ENCODE data around the gene SLC36A3. TPM values are rescaled to one million over a fixed set of nuclear protein-coding genes. Genes with fewer than 3 reads are reported as not detected.

Gene SLC36A3
- total and polyA plus RNA-seq, 2 of the 8 experiments (the other 6 are each of a cell fraction or from before 2014, with no cell fraction given): not detected

GRCh38 chr5:151284392-151284967, 19.1 kb downstream of the SLC36A3 start:
- H3K4ac ChIP-seq (replicated peaks; ENCODE audit: insufficient read length, low read depth, low read length): no peak overlapping the region
- H4K91ac ChIP-seq (replicated peaks; ENCODE audit: insufficient read length, low read length): no peak overlapping the region
- H3K23ac ChIP-seq (ENCODE audit: insufficient read length): no peak overlapping the region
- H3K23me2 ChIP-seq (ENCODE audit: low read depth, low read length): no peaks in the 10 kb centered on the region
- no peak overlapping the region for H4K5ac ChIP-seq (ENCODE audit: insufficient read length, low read depth, low read length)
- no peaks in the 10 kb centered on the region for H3K27me3 ChIP-seq (replicated peaks in 1 of 4; ENCODE audit: control insufficient read depth in 3 of 4, extremely low read depth in 1 of 4, insufficient read depth in 3 of 4, low read length in 3 of 4)
- no peaks in the 10 kb centered on the region for H3K79me1 ChIP-seq (ENCODE audit: low read depth, low read length)
- no peak overlapping the region for H3K4me3 ChIP-seq (ENCODE audit: extremely low read depth in 1 of 4, insufficient read depth in 2 of 4, low read depth in 3 of 4, low read length in 4 of 4)
- DNase-seq (ENCODE audit: low read depth in 1 of 2, low spot score in 2 of 2) (peak in 1 of 2 experiments; percentile 55), FAIRE-seq (peak; percentile 13)
- no peak overlapping the region for H3K9ac ChIP-seq (replicated peaks in 1 of 4; ENCODE audit: extremely low read depth in 1 of 4, low read depth in 3 of 4, low read length in 3 of 4)
- no peak overlapping the region for H4K8ac ChIP-seq (ENCODE audit: extremely low read depth, insufficient read depth, low read length)
- H3K27ac ChIP-seq (ENCODE audit: low read depth, low read length): no peak overlapping the region
- H3K4me2 ChIP-seq (ENCODE audit: insufficient read depth in 1 of 2, low read depth in 2 of 2, low read length in 2 of 2): no peak overlapping the region
- H2AFZ ChIP-seq (ENCODE audit: low read length): no peak overlapping the region
- H2BK120ac ChIP-seq (replicated peaks; ENCODE audit: low read depth, low read length): no peak overlapping the region
- H3K36me3 ChIP-seq (ENCODE audit: control insufficient read depth in 2 of 4, insufficient read depth in 4 of 4, low read length in 3 of 4): no peaks in the 10 kb centered on the region
- no peak overlapping the region for H3K14ac ChIP-seq (ENCODE audit: insufficient read length)
- no peak overlapping the region for H2BK20ac ChIP-seq (ENCODE audit: low read length)
- 35% methylated on average over 8 of the region's 8 CpGs; no CpG with 5 or more reads in 1 of the 2 experiments for WGBS, 2 experiments (ENCODE audit: extremely low coverage in 1 of 2, insufficient coverage in 1 of 2, insufficient read length in 1 of 2, insufficient replicate concordance in 2 of 2, low coverage in 1 of 2, low lambda C conversion rate in 2 of 2, missing lambda C conversion rate in 1 of 2)
- H2BK12ac ChIP-seq (ENCODE audit: low read depth, low read length): no peak overlapping the region
- ChIA-PET POLR2A (ENCODE audit: partially characterized antibody) (no interaction called here), CTCF (ENCODE audit: partially characterized antibody) (interaction anchor here (0.6 to 6.1 kb wide), 21 partner anchors 8 to 344 kb away, joined by 3 to 45 read pairs (median 3); partner anchors contain the start of gene SLC36A1)
- no peak overlapping the region for H3K18ac ChIP-seq (ENCODE audit: extremely low read depth, low read length)
- H3K9me3 ChIP-seq (ENCODE audit: insufficient read depth in 2 of 2, low read depth in 1 of 2, low read length in 1 of 2): no peaks in the 10 kb centered on the region
- H2AK5ac ChIP-seq (ENCODE audit: low read depth, low read length): no peak overlapping the region
- H2BK15ac ChIP-seq (ENCODE audit: low read length): no peak overlapping the region
- no peak overlapping the region for H2BK5ac ChIP-seq (ENCODE audit: low read depth, low read length)
- H4K20me1 ChIP-seq (replicated peaks in 1 of 2; ENCODE audit: control insufficient read depth in 1 of 2, insufficient read depth in 2 of 2, low read length in 2 of 2): no peaks in the 10 kb centered on the region
- peaks cover 0 to 6% (median 3%) of the 10 kb centered on the region in 4 experiments; a peak in 2 of 7 replicates for H3K4me1 ChIP-seq (replicated peaks in 1 of 4; ENCODE audit: control insufficient read depth in 3 of 4, insufficient read depth in 4 of 4, low read length in 3 of 4)
- no peak overlapping the region for H3K56ac ChIP-seq (replicated peaks; ENCODE audit: insufficient read length, low read depth, low read length)
- H3K79me2 ChIP-seq (ENCODE audit: control insufficient read depth in 1 of 2, insufficient read depth in 2 of 2, low read length in 2 of 2): no peaks in the 10 kb centered on the region
- TF ChIP-seq RBBP5 (IDR thresholded peaks at IDR 0.05; ENCODE audit: borderline replicate concordance, low read depth, low read length) (no peak), YY1 (IDR thresholded peaks at IDR 0.05; ENCODE audit: low read depth, low read length) (peak; percentile 29; the same call in 1 of the 2 replicates), BRCA1 (IDR thresholded peaks at IDR 0.05; ENCODE audit: low read depth, low read length) (no peak), TCF12 (IDR thresholded peaks at IDR 0.05; ENCODE audit: low read depth, low read length) (no peak), SIN3A (conservative IDR thresholded peaks at IDR 0.05 in 1 of 2, IDR thresholded peaks at IDR 0.05 in 1 of 2; ENCODE audit: low read depth in 1 of 2, low read length in 2 of 2) (no peak), HDAC2 (IDR thresholded peaks at IDR 0.05; ENCODE audit: borderline replicate concordance in 1 of 2, low read depth in 2 of 2, low read length in 2 of 2) (no peak), PHF8 (conservative IDR thresholded peaks at IDR 0.05; ENCODE audit: low read depth, low read length) (no peak), MAX (IDR thresholded peaks at IDR 0.05) (0 out of 2 replicates have a peak, but pooled peaks have one; percentile 14), SP4 (IDR thresholded peaks at IDR 0.05; ENCODE audit: low read length) (no peak), ZNF274 (IDR thresholded peaks at IDR 0.05; ENCODE audit: borderline replicate concordance, extremely low read depth, low read length) (no peak), RAD21 (IDR thresholded peaks at IDR 0.05 in 1 of 2, conservative IDR thresholded peaks at IDR 0.05 in 1 of 2; ENCODE audit: low read depth in 2 of 2, low read length in 2 of 2) (peak; percentile 70 to 81), KDM1A (IDR thresholded peaks at IDR 0.05; ENCODE audit: borderline replicate concordance, low read length) (no peak)

All from H1 (cell line).